PC-3 (cell line): ENCODE results near the gene TAF1B. TPM values are rescaled to one million over a fixed set of nuclear protein-coding genes. Genes with fewer than 3 reads are reported as not detected.

ENCODE experiments used
- ATAC-seq: fragments of 200-7000 bp; cut with Tn5 transposase; 2 replicates; pipeline ENCODE4 v1.9.1; 2020; ENCODE audit warnings: mild to moderate bottlenecking, moderate library complexity
- BruUV-seq: library from RNA; stranded (reverse); fragments of 400-500 nt; replicated peaks from 2 replicates; lab custom pipeline; 2021; lab: Mats Ljungman, UMichigan
- CTCF ChIA-PET: fragments of 300-600 bp; sonication (Branson Sonifier 250); formaldehyde crosslinking; loops from one replicate; lab custom pipeline; 2022; ENCODE audit warnings: antibody characterized with exemption; lab: Charles Lee
- POLR2A ChIA-PET: fragments of 300-600 bp; sonication (Branson Sonifier 250); formaldehyde crosslinking; loops from one replicate; lab custom pipeline; 2022; ENCODE audit warnings: antibody characterized with exemption; ENCODE audit not compliant: unreplicated experiment; lab: Charles Lee
- DNase-seq: peaks from one replicate; pipeline ENCODE4 v3.0.0-alpha.2; 2015
- H2AFZ ChIP-seq: fragments of 300-600 bp; sonication (generic); 2 replicates; pipeline ENCODE4 v1.6.0; 2016; ENCODE audit warnings: antibody characterized with exemption, low read length
- H3F3A ChIP-seq: fragments of 300-600 bp; sonication (generic); one replicate; pipeline ENCODE4 v1.6.0; 2017; ENCODE audit warnings: antibody characterized with exemption, low read length, control low read depth, mild to moderate bottlenecking; ENCODE audit not compliant: unreplicated experiment
- H3K27ac ChIP-seq: fragments of 300-600 bp; sonication (generic); 2 replicates; pipeline ENCODE4 v1.5.1; 2016; ENCODE audit warnings: mild to moderate bottlenecking, low read length
- H3K27me3 ChIP-seq: fragments of 300-600 bp; sonication (generic); 2 replicates; pipeline ENCODE4 v1.6.1; 2016; ENCODE audit warnings: low read length, mixed read lengths
- H3K36me3 ChIP-seq: fragments of 300-600 bp; sonication (generic); 2 replicates; pipeline ENCODE4 v1.6.1; 2016; ENCODE audit warnings: low read depth, mixed run types, low read length, mixed read lengths
- H3K4me1 ChIP-seq: fragments of 300-600 bp; sonication (generic); 2 replicates; pipeline ENCODE4 v1.5.1; 2016; ENCODE audit warnings: low read length; ENCODE audit not compliant: insufficient read depth
- H3K4me2 ChIP-seq: fragments of 300-600 bp; sonication (generic); 2 replicates; pipeline ENCODE4 v1.6.0; 2016; ENCODE audit warnings: low read length
- H3K4me3 ChIP-seq: fragments of 300-600 bp; sonication (generic); 2 replicates; pipeline ENCODE4 v1.5.1; 2016; ENCODE audit warnings: mild to moderate bottlenecking, low read length, mixed read lengths
- H3K79me2 ChIP-seq: fragments of 300-600 bp; sonication (generic); 2 replicates; pipeline ENCODE4 v1.6.1; 2017; ENCODE audit warnings: low read length, mixed read lengths
- H3K9ac ChIP-seq: fragments of 300-600 bp; sonication (generic); 2 replicates; pipeline ENCODE4 v1.6.0; 2016; ENCODE audit warnings: mild to moderate bottlenecking, low read length
- H3K9me2 ChIP-seq: fragments of 300-600 bp; sonication (generic); replicated peaks from 2 replicates; pipeline ENCODE4 v1.6.1; 2016; ENCODE audit warnings: mixed run types, low read length, mixed read lengths
- H3K9me3 ChIP-seq: fragments of 300-600 bp; sonication (generic); 2 replicates; pipeline ENCODE4 v1.6.1; 2016; ENCODE audit warnings: low read length, mixed read lengths
- H4K20me1 ChIP-seq: fragments of 300-600 bp; sonication (generic); 2 replicates; pipeline ENCODE4 v1.6.1; 2016; ENCODE audit warnings: low read length, mixed read lengths
- EZH2 ChIP-seq: fragments of 300-600 bp; sonication (generic); IDR thresholded peaks from one replicate; pipeline ENCODE4 v1.6.1; 2017; ENCODE audit warnings: antibody characterized with exemption, mild to moderate bottlenecking, low read length; ENCODE audit not compliant: unreplicated experiment
- EZH2phosphoT487 ChIP-seq: fragments of 300-600 bp; sonication (generic); IDR thresholded peaks from 2 replicates; pipeline ENCODE4 v1.6.1; 2018; ENCODE audit warnings: mild to moderate bottlenecking, antibody characterized with exemption, low read length, borderline replicate concordance
- intact Hi-C: fragments of 100-400 bp; cut with micrococcal nuclease; formaldehyde crosslinking; loops from 2 replicates; pipeline ENCODE4 v1.9.0; 2023
- total RNA-seq: library from RNA; depleted of rRNA; stranded (reverse); fragments of >200 nt; gene quantifications from 2 replicates; pipeline ENCODE4 v1.2.3, GENCODE V29; 2014
- TF ChIP-seq, protein P1 (sequence below): fragments of 300-600 bp; sonication (generic); conservative IDR thresholded peaks from 2 replicates; pipeline ENCODE4 v1.5.1; 2017; ENCODE audit warnings: antibody characterized with exemption, low read depth, mild to moderate bottlenecking, low read length

TAF1B gene
- total RNA-seq, 1 experiment from 2014 or later: 39.5 TPM

GRCh38 chr2:9799729-9800632 lies 43.3 kb upstream of the TAF1B start:
- no peaks in the 10 kb centered on the region for H3K9me2 ChIP-seq
- intact Hi-C loops: loop anchor here (1.0 to 5.0 kb wide), 3 partner anchors 42 to 248 kb away; partner anchors contain the start of genes GRHL1 and TAF1B
- H3K36me3 ChIP-seq: no peaks in the 10 kb centered on the region
- no peaks in the 10 kb centered on the region for H3F3A ChIP-seq
- H3K79me2 ChIP-seq: no peaks in the 10 kb centered on the region
- H4K20me1 ChIP-seq: no peaks in the 10 kb centered on the region
- no peaks in the 10 kb centered on the region for H3K9me3 ChIP-seq
- H3K27me3 ChIP-seq: no peaks in the 10 kb centered on the region
- H2AFZ ChIP-seq: peak overlapping the region; percentile 36
- peak overlapping the region; percentile 78; the same call in 1 of the 2 replicates for H3K4me2 ChIP-seq
- CTCF ChIA-PET: interaction anchor here (0.6 to 1.1 kb wide), 7 partner anchors 13 to 635 kb away, joined by 3 to 5 read pairs (median 3); partner anchors contain the start of gene TAF1B
- H3K9ac ChIP-seq: peak overlapping the region; percentile 78
- BruUV-seq: no TSS peak
- peak; percentile 93 for DNase-seq
- H3K4me3 ChIP-seq: no peak overlapping the region
- POLR2A ChIA-PET: interaction anchor here (0.6 kb wide), 1 partner anchor 195 kb away, joined by 4 read pairs; no protein-coding TSS in a partner anchor
- TF ChIP-seq, protein P1, sequence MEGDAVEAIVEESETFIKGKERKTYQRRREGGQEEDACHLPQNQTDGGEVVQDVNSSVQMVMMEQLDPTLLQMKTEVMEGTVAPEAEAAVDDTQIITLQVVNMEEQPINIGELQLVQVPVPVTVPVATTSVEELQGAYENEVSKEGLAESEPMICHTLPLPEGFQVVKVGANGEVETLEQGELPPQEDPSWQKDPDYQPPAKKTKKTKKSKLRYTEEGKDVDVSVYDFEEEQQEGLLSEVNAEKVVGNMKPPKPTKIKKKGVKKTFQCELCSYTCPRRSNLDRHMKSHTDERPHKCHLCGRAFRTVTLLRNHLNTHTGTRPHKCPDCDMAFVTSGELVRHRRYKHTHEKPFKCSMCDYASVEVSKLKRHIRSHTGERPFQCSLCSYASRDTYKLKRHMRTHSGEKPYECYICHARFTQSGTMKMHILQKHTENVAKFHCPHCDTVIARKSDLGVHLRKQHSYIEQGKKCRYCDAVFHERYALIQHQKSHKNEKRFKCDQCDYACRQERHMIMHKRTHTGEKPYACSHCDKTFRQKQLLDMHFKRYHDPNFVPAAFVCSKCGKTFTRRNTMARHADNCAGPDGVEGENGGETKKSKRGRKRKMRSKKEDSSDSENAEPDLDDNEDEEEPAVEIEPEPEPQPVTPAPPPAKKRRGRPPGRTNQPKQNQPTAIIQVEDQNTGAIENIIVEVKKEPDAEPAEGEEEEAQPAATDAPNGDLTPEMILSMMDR: peak; percentile 97
- no peak for TF ChIP-seq EZH2phosphoT487
- H3K27ac ChIP-seq: peak overlapping the region; percentile 97
- ATAC-seq: peak; percentile 72
- peaks cover 63% of the 10 kb centered on the region for H3K4me1 ChIP-seq

DNA sequence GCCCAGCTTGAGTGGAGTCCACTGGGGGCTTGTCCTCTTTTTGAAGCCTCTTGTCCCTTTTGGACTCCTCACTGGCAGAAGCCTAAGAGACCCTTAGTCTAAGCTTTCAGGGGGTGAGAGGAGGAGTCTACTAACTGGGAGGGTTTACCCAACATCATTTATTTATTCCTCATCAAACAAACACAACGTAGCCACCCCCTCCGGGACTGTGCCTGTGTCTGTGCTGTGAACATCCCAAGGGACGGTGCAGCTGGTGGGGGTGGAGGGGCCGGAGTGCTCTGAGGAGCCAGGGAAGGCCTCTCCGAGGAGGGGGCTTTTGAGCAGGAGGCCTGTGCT lies 42.7 kb upstream of the TAF1B start:
- H3K9me2 ChIP-seq: no peaks in the 10 kb centered on the region
- no TSS peak for BruUV-seq
- no peak overlapping the region for H3K4me3 ChIP-seq
- H3K4me2 ChIP-seq: peak overlapping the region; percentile 78
- peak overlapping the region; percentile 97 for H3K27ac ChIP-seq
- ChIA-PET CTCF (interaction anchor here (0.9 to 1.1 kb wide), 2 partner anchors 43 to 634 kb away, joined by 3 read pairs; partner anchors contain the start of gene TAF1B), POLR2A (interaction anchor here (0.7 kb wide), 1 partner anchor 84 kb away, joined by 3 read pairs; no protein-coding TSS in a partner anchor)
- intact Hi-C loops: loop anchor here (5.0 kb wide), 2 partner anchors 42 to 152 kb away; partner anchors contain the start of genes GRHL1 and TAF1B
- peak overlapping the region; percentile 78 for H3K9ac ChIP-seq
- H3K27me3 ChIP-seq: no peaks in the 10 kb centered on the region
- H3K4me1 ChIP-seq: peaks cover 63% of the 10 kb centered on the region
- H3K9me3 ChIP-seq: no peaks in the 10 kb centered on the region
- no peaks in the 10 kb centered on the region for H3K36me3 ChIP-seq
- ATAC-seq (no peak), DNase-seq (no peak)
- no peaks in the 10 kb centered on the region for H3K79me2 ChIP-seq
- H4K20me1 ChIP-seq: no peaks in the 10 kb centered on the region
- TF ChIP-seq, protein P1: no peak
- TF ChIP-seq EZH2phosphoT487 (no peak), EZH2 (no peak)
- no peaks in the 10 kb centered on the region for H3F3A ChIP-seq
- H2AFZ ChIP-seq: no peak overlapping the region
